Adipocyte (in vitro differentiated cells): ENCODE results near the gene RAET1L.
"Not testable (repeated sequence)": the region's sequence is repeated elsewhere in the genome, so short reads cannot be mapped to it uniquely, and the experiment has no call there.

Experiments used
- DNase-seq: peaks from one replicate; pipeline ENCODE4 v3.0.0-alpha.2; 2015; ENCODE audit warnings: low read depth
- H3K27me3 ChIP-seq: replicated peaks from 2 replicates; pipeline ENCODE4 v1.7.0; 2013; ENCODE audit warnings: mild to moderate bottlenecking, low read length, moderate library complexity; ENCODE audit not compliant: control insufficient read depth, insufficient read depth
- H3K36me3 ChIP-seq: 2 replicates; pipeline ENCODE4 v1.7.0; 2013; ENCODE audit warnings: low read length, mild to moderate bottlenecking, moderate library complexity; ENCODE audit not compliant: control insufficient read depth, insufficient read depth, severe bottlenecking
- H3K4me1 ChIP-seq: 2 replicates; pipeline ENCODE4 v1.7.0; 2013; ENCODE audit warnings: mild to moderate bottlenecking, low read length, moderate library complexity; ENCODE audit not compliant: control insufficient read depth, insufficient read depth
- H3K4me3 ChIP-seq: 2 replicates; pipeline ENCODE4 v1.7.0; 2013; ENCODE audit warnings: mild to moderate bottlenecking, low read length, moderate library complexity
- H3K9ac ChIP-seq: 2 replicates; pipeline ENCODE4 v1.7.0; 2013; ENCODE audit warnings: mild to moderate bottlenecking, low read length, moderate library complexity
- H3K9me3 ChIP-seq: 2 replicates; pipeline ENCODE4 v1.7.0; 2013; ENCODE audit warnings: mild to moderate bottlenecking, low read length, moderate library complexity; ENCODE audit not compliant: control insufficient read depth

The RAET1L gene

GRCh38 chr6:150025201-150025917 is at the start of gene RAET1L:
Gene RAET1L, minus strand, starts transcription at chr6:150025532. Its CDS starts 61 bp downstream, at chr6:150025471.
- no peaks in the 10 kb centered on the region for H3K9me3 ChIP-seq
- H3K36me3 ChIP-seq: no peaks in the 10 kb centered on the region
- H3K4me1 ChIP-seq: peaks cover 11% of the 10 kb centered on the region
- H3K4me3 ChIP-seq: peak within 1 kb of the TSS; percentile 76
- peaks cover 43% of the 10 kb centered on the region for H3K27me3 ChIP-seq
- peak; percentile 71 for DNase-seq
- no peak within 1 kb of the TSS for H3K9ac ChIP-seq

- H3K9me3 ChIP-seq: no peaks in the 10 kb centered on the region
- no peaks in the 10 kb centered on the region for H3K36me3 ChIP-seq
- peaks cover 7% of the 10 kb centered on the region for H3K4me1 ChIP-seq
- H3K9ac ChIP-seq: no peak overlapping the region
- no peak for DNase-seq
- no peak overlapping the region for H3K4me3 ChIP-seq
- H3K27me3 ChIP-seq: no peaks in the 10 kb centered on the region
Measured at GRCh38 chr6:150075034-150075421, 49.7 kb upstream of the RAET1L start.

- H3K4me1 ChIP-seq, H3K4me3 ChIP-seq, H3K27me3 ChIP-seq, H3K9me3 ChIP-seq, H3K36me3 ChIP-seq, DNase-seq, H3K9ac ChIP-seq: not testable (repeated sequence)
Measured at GRCh38 chr6:150074396-150075033, 49.2 kb upstream of the RAET1L start.

GRCh38 chr6:150072201-150072600 is 46.9 kb upstream of the RAET1L start:
- Histone ChIP-seq H3K9me3 (no peaks in the 10 kb centered on the region), H3K36me3 (no peaks in the 10 kb centered on the region), H3K9ac (no peak overlapping the region), H3K4me3 (no peak overlapping the region), H3K27me3 (no peaks in the 10 kb centered on the region), H3K4me1 (peaks cover 12% of the 10 kb centered on the region)
- no peak for DNase-seq

- H3K4me1 ChIP-seq: peaks cover 12% of the 10 kb centered on the region
Measured at GRCh38 chr6:150070236-150070818, 45.0 kb upstream of the RAET1L start.

GRCh38 chr6:150069706-150070105 is 44.4 kb upstream of the RAET1L start:
- Histone ChIP-seq H3K36me3 (peaks cover 3% of the 10 kb centered on the region), H3K9me3 (no peaks in the 10 kb centered on the region), H3K4me1 (peaks cover 12% of the 10 kb centered on the region), H3K9ac (no peak overlapping the region), H3K4me3 (no peak overlapping the region), H3K27me3 (no peaks in the 10 kb centered on the region)
- peak; percentile 13 for DNase-seq

More at GRCh38 chr6:150070236-150070818, 45.0 kb upstream of the RAET1L start:
- no peaks in the 10 kb centered on the region for H3K36me3 ChIP-seq
- no peaks in the 10 kb centered on the region for H3K9me3 ChIP-seq
- no peak overlapping the region for H3K9ac ChIP-seq
- no peak overlapping the region for H3K4me3 ChIP-seq
- H3K27me3 ChIP-seq: no peaks in the 10 kb centered on the region
- no peak for DNase-seq

- Histone ChIP-seq H3K9me3 (no peaks in the 10 kb centered on the region), H3K36me3 (peaks cover 3% of the 10 kb centered on the region), H3K9ac (peak within 1 kb of the TSS; percentile 88), H3K27me3 (no peaks in the 10 kb centered on the region), H3K4me3 (peak within 1 kb of the TSS; percentile 90), H3K4me1 (peaks cover 12% of the 10 kb centered on the region)
- DNase-seq: peak; percentile 97
Measured at GRCh38 chr6:150068720-150069648, 43.7 kb upstream of the RAET1L start, which contains the start of gene ULBP3. Gene ULBP3, minus strand, starts transcription at chr6:150069121. Its CDS starts 55 bp downstream, at chr6:150069066.

- peak overlapping the region; percentile 90 for H3K4me3 ChIP-seq
Measured at GRCh38 chr6:150068151-150068550, 42.8 kb upstream of the RAET1L start.

GRCh38 chr6:150065083-150065482 is 39.8 kb upstream of the RAET1L start:
- Histone ChIP-seq H3K4me1 (peaks cover 5% of the 10 kb centered on the region), H3K4me3 (no peak overlapping the region), H3K36me3 (peaks cover 3% of the 10 kb centered on the region), H3K27me3 (no peaks in the 10 kb centered on the region), H3K9me3 (no peaks in the 10 kb centered on the region), H3K9ac (no peak overlapping the region)
- DNase-seq: no peak

More at GRCh38 chr6:150068151-150068550, 42.8 kb upstream of the RAET1L start:
- DNase-seq: peak; percentile 15
- peaks cover 12% of the 10 kb centered on the region for H3K4me1 ChIP-seq
- no peaks in the 10 kb centered on the region for H3K9me3 ChIP-seq
- peak overlapping the region; percentile 88 for H3K9ac ChIP-seq
- H3K36me3 ChIP-seq: peaks cover 3% of the 10 kb centered on the region
- H3K27me3 ChIP-seq: no peaks in the 10 kb centered on the region

- no peak for DNase-seq
- no peak overlapping the region for H3K4me3 ChIP-seq
- H3K4me1 ChIP-seq: peaks cover 5% of the 10 kb centered on the region
- no peaks in the 10 kb centered on the region for H3K27me3 ChIP-seq
- no peaks in the 10 kb centered on the region for H3K9me3 ChIP-seq
- peaks cover 3% of the 10 kb centered on the region for H3K36me3 ChIP-seq
- H3K9ac ChIP-seq: no peak overlapping the region
Measured at GRCh38 chr6:150063640-150064039, 38.3 kb upstream of the RAET1L start.
